Erythroblast (primary cell): Measurements from ENCODE around the gene TMPO.

Experiments
- GATA1 ChIP-seq: IDR thresholded peaks from 2 replicates; pipeline ENCODE4 v1.6.1; 2011; ENCODE audit warnings: low read depth, mild to moderate bottlenecking, control low read depth, low read length, moderate library complexity
- POLR2A ChIP-seq: IDR thresholded peaks from 2 replicates; pipeline ENCODE4 v1.6.1; 2011; ENCODE audit warnings: mild to moderate bottlenecking, low read length

GRCh38 chr12:98503342-98503591 is 12.1 kb upstream of the TMPO start:
- no peak for TF ChIP-seq POLR2A
- TF ChIP-seq GATA1: no peak
